Measurements from ENCODE around the gene CYTL1. TPM values are rescaled to one million over a fixed set of nuclear protein-coding genes. Genes with fewer than 3 reads are reported as not detected.

CYTL1 gene
- total and polyA plus RNA-seq, 2 donors (not counting 3 experiments of a cell fraction or from before 2014, with no cell fraction given): 4.0 to 36.8 TPM

- Histone ChIP-seq H4K20me1 (replicated peaks; ENCODE audit: control insufficient read depth, extremely low read depth, insufficient read depth, low read length) (no peaks in the 10 kb centered on the region), H3K9me3 (replicated peaks; ENCODE audit: control insufficient read depth, insufficient read depth, low read length) (no peaks in the 10 kb centered on the region), H3K9ac (replicated peaks; ENCODE audit: extremely low read depth, insufficient read depth, low read length) (no peak overlapping the region), H3K4me3 (replicated peaks in 1 of 3; ENCODE audit: insufficient read depth in 1 of 3, low read depth in 1 of 3, low read length in 3 of 3) (no peak overlapping the region), H3K36me3 (ENCODE audit: control insufficient read depth in 2 of 2, extremely low read depth in 1 of 2, insufficient read depth in 2 of 2, low read length in 2 of 2) (no peaks in the 10 kb centered on the region), H3K27me3 (ENCODE audit: control insufficient read depth in 2 of 2, insufficient read depth in 2 of 2, low read length in 2 of 2) (no peaks in the 10 kb centered on the region), H2AFZ (ENCODE audit: low read depth, low read length) (no peak overlapping the region), H3K27ac (ENCODE audit: insufficient read depth, low read depth, low read length) (no peak overlapping the region), H3K4me2 (ENCODE audit: insufficient read depth, low read length) (no peak overlapping the region), H3K79me2 (ENCODE audit: control insufficient read depth, insufficient read depth, low read length) (no peaks in the 10 kb centered on the region), H3K9me1 (replicated peaks; ENCODE audit: control insufficient read depth, extremely low read depth, insufficient read depth, low read length) (no peaks in the 10 kb centered on the region), H3K4me1 (ENCODE audit: control insufficient read depth, extremely low read depth, insufficient read depth, low read length) (no peaks in the 10 kb centered on the region)
- ChIA-PET CTCF (interaction anchor here (0.7 to 3.5 kb wide), 3 partner anchors 58 to 467 kb away, joined by 3 to 17 read pairs (median 9); partner anchors contain the start of gene STK32B), POLR2A (no interaction called here)
- no peak for DNase-seq (ENCODE audit: low read depth, low spot score)
- dilution Hi-C loops (cut with MboI; ENCODE audit: extremely low pct_ligation_motif_present, low sequenced_read_pairs): no loop called here
- FAIRE-seq: no peak
- TF ChIP-seq FOS (IDR thresholded peaks at IDR 0.05; ENCODE audit: borderline replicate concordance, insufficient read depth, low read length) (no peak), JUN (IDR thresholded peaks at IDR 0.05; ENCODE audit: borderline replicate concordance, insufficient read depth, insufficient read length, low read depth) (no peak), POLR2A (IDR thresholded peaks at IDR 0.05; ENCODE audit: low read depth, low read length) (no peak), MAX (IDR thresholded peaks at IDR 0.05; ENCODE audit: insufficient read depth, insufficient read length) (no peak), POLR2AphosphoS5 (IDR thresholded peaks at IDR 0.05; ENCODE audit: insufficient read depth, low read depth, low read length) (no peak), EZH2 (IDR thresholded peaks at IDR 0.05; ENCODE audit: borderline replicate concordance, low read depth, low read length, severe bottlenecking) (no peak), CTCF (IDR thresholded peaks at IDR 0.05; ENCODE audit: extremely low read depth in 1 of 2, insufficient read depth in 1 of 2, low read depth in 1 of 2, low read length in 2 of 2) (no peak), MYC (IDR thresholded peaks at IDR 0.05; ENCODE audit: low read depth, low read length) (no peak), GATA2 (IDR thresholded peaks at IDR 0.05; ENCODE audit: insufficient read depth, insufficient read length, low read depth, low read length) (no peak)
- intact Hi-C loops (cut with micrococcal nuclease): no loop called here
- no TSS peak for BruUV-seq (replicated peaks)
Observed at GRCh38 chr4:4992833-4993232, 26.4 kb downstream of the CYTL1 start.
